Measurements from ENCODE around the gene CELA1.

The CELA1 gene

DNA sequence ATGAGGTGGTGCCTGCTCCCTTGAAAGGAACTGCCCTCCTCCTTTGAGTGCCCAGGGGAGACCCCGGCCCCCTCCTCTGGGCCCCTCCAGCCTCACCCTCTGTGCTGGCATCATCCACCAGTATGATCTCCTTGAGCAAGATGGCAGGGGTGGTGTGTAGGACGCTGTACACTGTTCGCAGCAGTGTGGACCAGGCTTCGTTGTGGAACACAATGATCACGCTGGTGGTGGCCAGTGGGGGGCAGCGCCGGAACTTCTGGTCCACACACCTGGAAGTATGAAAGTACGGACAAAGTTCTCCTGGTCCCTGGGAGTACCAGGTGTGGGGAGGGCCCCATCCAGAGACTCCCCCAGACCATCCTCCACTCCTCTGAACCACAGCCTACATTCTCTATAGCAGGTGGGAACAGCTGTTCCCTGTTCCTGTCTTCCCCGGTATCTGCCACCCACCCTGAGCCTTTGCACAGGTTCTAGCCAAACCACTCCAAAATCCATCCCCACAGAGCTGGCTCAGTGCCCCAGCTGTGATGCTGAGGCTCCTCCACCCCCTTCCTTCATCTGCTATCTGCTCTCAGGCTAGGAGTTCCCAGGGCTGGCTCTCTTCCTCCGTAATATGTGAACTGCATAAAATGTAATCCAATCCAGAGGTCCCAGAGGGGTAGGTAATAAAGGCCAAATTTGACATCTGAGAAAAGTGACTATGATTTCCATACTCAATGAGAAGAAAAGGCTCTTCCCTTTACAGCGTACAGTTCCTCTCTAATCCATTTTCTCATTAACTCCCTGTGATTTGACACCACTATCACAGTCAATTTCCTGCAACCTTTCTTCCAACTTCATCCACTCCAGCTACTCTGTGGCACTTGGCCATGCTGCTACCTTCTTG lies 30.9 kb upstream of the CELA1 start:
- DNase-seq (ENCODE audit: extremely low read depth in 1 of 2, low read depth in 1 of 2) = no peak

DNA sequence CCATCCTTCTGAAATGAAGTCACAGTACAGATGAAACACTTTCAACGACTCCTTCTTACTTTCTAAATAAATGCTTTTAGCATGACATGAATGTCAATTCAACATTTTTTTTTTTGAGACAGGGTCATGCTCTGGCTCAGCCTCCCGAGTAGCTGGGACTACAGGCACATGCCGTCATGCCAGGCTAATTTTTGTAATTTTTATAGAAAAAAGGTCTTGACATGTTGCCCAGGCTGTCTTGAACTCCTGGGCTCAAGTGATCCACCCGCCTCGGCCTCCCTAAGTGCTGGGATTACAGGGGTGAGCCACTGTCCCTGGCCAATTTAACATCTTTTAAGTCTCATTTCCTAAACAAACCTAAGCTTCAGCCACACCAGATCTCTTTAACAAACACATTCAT lies 28.4 kb upstream of the CELA1 start:
- no peak for DNase-seq (ENCODE audit: extremely low read depth in 1 of 2, low read depth in 1 of 2)

GRCh38 chr12:51374361-51374760 lies 27.9 kb upstream of the CELA1 start:
- DNase-seq (ENCODE audit: extremely low read depth in 1 of 2, low read depth in 1 of 2) = no peak

- no peak for DNase-seq (ENCODE audit: extremely low read depth in 1 of 2, low read depth in 1 of 2)
Observed at GRCh38 chr12:51373187-51373586, 26.7 kb upstream of the CELA1 start.

GRCh38 chr12:51372021-51372420 lies 25.5 kb upstream of the CELA1 start:
- no peak for DNase-seq (ENCODE audit: extremely low read depth in 1 of 2, low read depth in 1 of 2)

DNA sequence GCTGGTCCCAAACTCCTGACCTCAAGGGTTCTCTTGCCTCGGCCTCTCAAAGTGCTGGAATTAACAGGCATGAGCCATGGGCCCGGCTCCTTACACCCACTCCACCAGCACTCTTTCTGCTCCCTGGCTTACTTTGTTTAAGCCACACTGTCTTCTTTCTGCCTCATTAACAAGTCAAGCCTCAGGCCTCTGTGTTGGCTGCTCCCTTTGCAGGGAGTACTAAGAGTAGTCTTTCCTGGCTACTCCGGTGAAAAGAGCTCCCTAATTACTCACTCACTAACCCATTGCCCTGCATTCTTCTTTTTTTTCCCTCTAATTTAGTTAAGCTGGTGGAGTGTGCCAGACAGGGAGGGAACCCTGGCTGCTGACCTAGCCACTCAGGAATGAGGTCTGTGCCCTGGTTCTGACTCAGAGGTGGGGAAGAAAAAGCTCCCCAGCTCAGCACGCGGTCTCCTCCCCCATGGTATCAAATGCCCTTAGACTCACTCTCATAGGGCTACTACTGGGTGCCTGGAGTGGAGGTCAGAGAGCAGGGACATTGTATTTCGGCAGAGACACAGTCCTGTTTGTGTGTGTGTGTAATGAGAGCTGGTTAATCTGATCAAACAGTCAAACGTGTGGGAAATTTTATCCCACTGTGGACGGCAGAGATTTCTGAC lies 24.9 kb upstream of the CELA1 start:
- no peak for DNase-seq (ENCODE audit: extremely low read depth in 1 of 2, low read depth in 1 of 2)

- no peak for DNase-seq (ENCODE audit: extremely low read depth in 1 of 2, low read depth in 1 of 2)
Observed at GRCh38 chr12:51370667-51371066, 24.2 kb upstream of the CELA1 start.

DNA sequence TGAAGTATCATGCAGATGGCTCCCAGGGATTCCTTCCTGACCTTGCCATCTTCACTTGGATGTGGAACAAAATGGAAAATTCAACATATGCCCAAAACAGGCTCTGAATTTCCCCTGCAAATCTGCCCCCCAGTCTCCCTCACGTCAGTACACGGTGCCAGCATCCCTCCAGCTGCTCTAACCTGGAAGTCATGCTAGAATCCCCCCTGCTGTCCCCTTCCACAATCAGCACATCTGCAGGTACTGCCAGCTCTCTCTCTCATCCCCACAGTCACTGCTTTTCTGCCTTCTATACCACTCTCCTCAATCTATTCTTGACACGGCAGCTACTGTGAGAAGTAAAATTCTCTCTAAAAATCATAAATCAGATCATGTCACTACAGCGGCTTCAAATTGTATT lies 23.1 kb upstream of the CELA1 start:
- DNase-seq (ENCODE audit: extremely low read depth in 1 of 2, low read depth in 1 of 2) = no peak

- peak; percentile 66 to 86 for DNase-seq (ENCODE audit: extremely low read depth in 1 of 2, low read depth in 1 of 2)
Observed at GRCh38 chr12:51368640-51369517, 22.4 kb upstream of the CELA1 start.

DNA sequence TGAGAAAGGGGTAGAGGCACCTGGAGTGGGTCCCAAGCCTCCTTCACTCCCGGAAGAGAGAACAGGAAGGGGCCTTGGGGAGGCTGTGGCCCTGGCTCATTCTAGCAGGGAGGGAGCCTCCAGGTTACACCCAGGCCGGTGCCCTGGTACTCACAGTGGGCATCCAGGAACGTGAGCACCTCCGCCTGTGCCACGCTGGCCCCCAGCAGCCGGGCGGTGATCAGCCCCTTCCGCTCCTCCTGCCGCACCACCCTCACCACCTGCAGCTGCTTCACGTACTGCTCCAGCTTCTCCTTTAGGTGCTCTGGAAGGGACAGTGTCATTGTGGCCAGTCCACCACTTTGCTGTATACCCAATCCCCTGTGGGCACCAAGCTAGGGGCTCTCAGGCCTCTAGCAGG lies 18.8 kb upstream of the CELA1 start:
- DNase-seq (ENCODE audit: extremely low read depth in 1 of 2, low read depth in 1 of 2) = no peak

GRCh38 chr12:51364001-51364400 lies 17.5 kb upstream of the CELA1 start:
- DNase-seq (ENCODE audit: extremely low read depth in 1 of 2, low read depth in 1 of 2) = no peak

- DNase-seq (ENCODE audit: extremely low read depth in 1 of 2, low read depth in 1 of 2) = no peak
Observed at GRCh38 chr12:51362747-51363342, 16.4 kb upstream of the CELA1 start.

GRCh38 chr12:51362307-51362706 lies 15.8 kb upstream of the CELA1 start:
- no peak for DNase-seq (ENCODE audit: extremely low read depth in 1 of 2, low read depth in 1 of 2)

DNA sequence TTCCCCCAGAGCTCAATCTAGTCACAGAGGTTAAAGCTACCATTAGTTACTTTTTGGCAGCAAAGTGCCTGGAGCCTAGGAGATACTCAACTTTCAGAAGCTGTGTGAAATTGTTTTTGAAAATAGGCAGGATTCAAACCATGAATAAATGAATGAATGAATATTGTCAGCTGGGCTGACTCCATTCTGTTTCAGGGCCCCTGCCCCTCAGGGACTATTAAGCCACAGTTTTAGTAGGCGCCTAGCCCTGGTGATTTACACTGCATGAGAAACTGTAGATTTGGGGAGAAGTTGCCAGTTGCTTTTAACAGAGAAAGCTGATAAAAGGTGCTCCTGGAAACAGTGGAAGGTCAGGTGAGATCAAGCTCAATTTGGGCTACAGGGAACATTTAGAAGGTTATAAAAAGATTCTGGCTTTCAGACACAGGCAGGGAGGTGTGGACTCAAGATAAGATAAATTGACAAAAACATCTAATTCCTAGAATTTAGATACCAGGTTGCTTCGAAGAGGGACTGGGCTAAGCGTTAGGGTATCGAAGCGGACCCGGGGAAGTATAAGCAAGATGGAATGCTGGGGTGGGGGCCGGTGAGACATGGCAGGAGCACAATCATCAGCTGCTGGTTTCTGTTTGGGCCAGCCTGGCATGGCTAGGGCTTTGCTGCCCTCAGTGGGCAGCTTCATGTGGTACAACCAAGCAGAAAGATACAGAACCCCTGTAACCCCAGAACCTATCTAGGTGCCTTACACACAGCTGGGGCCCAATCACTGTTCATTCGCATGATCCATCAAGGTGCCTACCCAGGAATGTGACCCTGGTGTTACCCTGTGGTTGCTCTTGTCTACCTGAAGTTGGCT lies 14.9 kb upstream of the CELA1 start:
- DNase-seq (ENCODE audit: extremely low read depth in 1 of 2, low read depth in 1 of 2) = no peak

GRCh38 chr12:51360315-51360714 lies 13.8 kb upstream of the CELA1 start:
- no peak for DNase-seq (ENCODE audit: extremely low read depth in 1 of 2, low read depth in 1 of 2)

- no peak for DNase-seq (ENCODE audit: extremely low read depth in 1 of 2, low read depth in 1 of 2)
Observed at GRCh38 chr12:51359851-51360250, 13.4 kb upstream of the CELA1 start.

GRCh38 chr12:51358496-51358895 lies 12.0 kb upstream of the CELA1 start:
- DNase-seq (ENCODE audit: extremely low read depth in 1 of 2, low read depth in 1 of 2) = no peak

- DNase-seq (ENCODE audit: extremely low read depth in 1 of 2, low read depth in 1 of 2) = no peak
Observed at GRCh38 chr12:51357374-51358047, 11.0 kb upstream of the CELA1 start.

DNA sequence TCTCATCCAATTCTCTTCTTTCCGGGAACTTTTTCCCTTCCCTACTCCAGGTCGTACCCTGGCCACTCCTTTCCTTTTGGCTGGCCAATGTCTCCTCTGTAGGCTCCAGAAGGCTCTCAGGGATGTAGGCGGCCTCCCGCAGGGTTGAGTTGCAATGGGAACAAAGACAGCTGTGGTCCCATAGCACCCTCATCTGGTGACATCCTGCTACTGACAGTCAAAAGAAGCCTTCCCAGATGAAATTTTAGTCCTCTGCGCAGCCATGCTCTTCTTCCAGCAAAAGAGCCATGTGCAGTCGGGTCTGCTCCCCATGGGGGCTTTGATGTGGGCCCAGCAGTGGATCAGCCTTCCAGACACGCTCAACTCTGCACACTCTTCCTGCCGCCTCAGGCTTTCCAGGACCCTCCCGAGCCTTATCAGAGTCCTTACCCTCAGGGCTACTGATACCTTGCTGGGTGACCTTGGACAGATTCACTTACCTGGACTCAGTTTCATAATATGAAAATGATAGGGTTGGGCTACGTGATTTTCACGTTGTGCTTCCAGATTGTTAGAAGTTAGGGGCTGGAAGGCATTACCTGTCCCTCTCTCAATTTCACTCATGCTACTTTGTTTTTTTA lies 5.5 kb upstream of the CELA1 start:
- no peak for DNase-seq (ENCODE audit: extremely low read depth in 1 of 2, low read depth in 1 of 2)

All from activated CD8-positive, alpha-beta memory T cell treated with anti-CD3 and anti-CD28 coated beads for 1 hour (primary cell).